Measurements from ENCODE around the gene CES3.

- TF ChIP-seq CTCF (IDR thresholded peaks at IDR 0.05; ENCODE audit: low read length) (no peak), EZH2 (IDR thresholded peaks at IDR 0.05; ENCODE audit: borderline replicate concordance, low read length) (no peak)
Observed at GRCh38 chr16:66920924-66921680, 40.0 kb upstream of the CES3 start.
